Raji (cell line): Measurements from ENCODE around the gene EIF4G3.
A peak's percentile ranks its signal among the peaks of the same experiment; 100 is the strongest.

Experiments used
- POLR2A ChIP-seq: IDR thresholded peaks from 2 replicates; pipeline ENCODE4 v1.6.1; 2011; ENCODE audit warnings: low read depth, low read length, control low read depth; ENCODE audit not compliant: insufficient read depth

Gene EIF4G3

DNA sequence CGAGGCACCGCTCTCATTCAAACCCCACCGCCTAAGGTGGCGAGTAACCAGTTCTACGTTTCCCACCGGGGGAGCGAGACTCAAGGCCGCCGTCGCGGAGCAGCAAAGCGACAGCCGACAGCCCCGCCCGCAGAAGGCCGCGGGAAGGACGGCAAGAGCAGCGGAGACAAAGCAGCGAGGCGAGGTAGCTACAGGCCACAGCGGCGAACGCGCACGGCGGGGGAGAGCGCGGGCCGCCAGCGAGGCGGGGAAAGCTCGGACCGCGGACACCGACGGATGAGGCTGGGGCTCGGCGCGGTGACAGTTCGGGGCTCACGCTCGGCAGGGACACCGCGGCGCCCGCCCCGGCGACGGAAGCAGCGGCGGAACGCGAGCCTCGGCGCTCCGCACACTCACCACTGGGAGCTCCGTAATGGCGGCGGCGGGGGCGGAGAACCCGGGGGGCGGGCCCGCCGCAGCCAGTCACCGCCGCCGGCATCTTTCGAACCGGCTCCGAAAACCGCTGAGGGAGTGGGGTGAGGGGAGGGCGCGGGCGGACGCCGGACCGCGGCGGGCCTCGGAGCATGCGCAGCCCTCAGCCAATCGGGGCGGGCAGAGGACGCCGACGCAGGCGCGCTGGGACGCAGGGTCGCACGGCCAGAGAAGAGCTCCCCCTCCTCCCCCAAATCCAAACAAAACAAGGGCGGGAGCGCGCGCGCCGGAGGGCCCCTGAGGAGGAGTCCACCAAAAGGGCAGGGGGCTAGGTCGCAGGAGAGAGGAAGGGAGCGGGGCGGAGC lies 390.3 kb downstream of the EIF4G3 start:
- peak; percentile 85 for TF ChIP-seq POLR2A

DNA sequence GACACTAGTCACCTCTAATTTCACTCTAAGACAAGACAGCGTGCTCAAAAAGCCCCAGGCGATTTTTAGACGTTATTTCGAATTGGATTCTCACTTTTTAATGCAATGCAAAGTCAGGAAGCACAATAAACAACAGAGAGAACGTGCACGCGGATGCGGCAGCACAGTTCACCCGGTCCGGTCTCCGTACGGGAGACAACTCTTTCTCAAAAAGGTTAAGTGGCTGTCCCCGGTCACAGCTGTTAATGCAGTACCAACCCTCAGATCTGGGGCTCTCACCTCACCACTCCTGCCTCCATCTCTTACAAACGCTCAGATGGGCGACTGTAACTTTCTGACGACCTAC lies 390.8 kb downstream of the EIF4G3 start:
- TF ChIP-seq POLR2A: no peak

DNA sequence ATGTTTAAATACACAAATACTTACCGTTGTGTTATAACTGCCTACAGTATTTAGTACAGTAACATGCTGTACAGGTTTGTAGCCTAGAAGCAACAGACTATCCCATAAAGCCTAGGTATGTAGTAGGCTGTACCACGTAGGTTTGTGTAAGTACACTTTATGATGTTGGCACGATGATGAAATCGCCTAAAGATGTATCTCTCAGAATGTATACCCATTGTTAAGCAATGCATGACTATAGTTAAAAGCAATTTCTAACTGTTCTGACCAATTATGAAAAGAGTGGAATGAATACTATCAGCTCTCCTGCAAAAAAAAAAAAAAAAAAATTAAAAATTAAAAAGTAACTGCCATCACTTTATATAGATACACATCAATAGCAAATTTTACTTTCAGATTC lies 401.0 kb downstream of the EIF4G3 start:
- TF ChIP-seq POLR2A: no peak

- no peak for TF ChIP-seq POLR2A
Observed at GRCh38 chr1:20771780-20772179, 404.9 kb downstream of the EIF4G3 start.

- no peak for TF ChIP-seq POLR2A
Observed at GRCh38 chr1:20770314-20771087, 406.2 kb downstream of the EIF4G3 start.

DNA sequence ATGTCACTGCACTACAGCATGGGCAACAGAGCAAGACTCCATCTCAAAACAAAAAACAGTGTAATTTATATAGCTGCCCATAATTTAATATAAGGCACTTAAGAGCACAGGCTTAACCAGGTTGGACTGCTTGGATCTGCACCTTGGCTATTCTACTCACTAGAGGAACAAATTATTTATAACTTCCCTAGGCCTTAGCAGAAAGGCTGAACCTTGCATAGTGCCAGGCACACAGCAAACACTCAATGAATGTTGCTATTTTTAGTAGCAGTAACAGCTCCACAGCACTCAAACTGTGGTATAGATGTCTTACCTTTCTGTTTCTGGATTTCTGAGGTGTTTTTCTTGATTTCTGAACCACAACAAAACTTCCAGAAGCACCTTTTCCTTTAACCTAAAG lies 409.4 kb downstream of the EIF4G3 start:
- no peak for TF ChIP-seq POLR2A

DNA sequence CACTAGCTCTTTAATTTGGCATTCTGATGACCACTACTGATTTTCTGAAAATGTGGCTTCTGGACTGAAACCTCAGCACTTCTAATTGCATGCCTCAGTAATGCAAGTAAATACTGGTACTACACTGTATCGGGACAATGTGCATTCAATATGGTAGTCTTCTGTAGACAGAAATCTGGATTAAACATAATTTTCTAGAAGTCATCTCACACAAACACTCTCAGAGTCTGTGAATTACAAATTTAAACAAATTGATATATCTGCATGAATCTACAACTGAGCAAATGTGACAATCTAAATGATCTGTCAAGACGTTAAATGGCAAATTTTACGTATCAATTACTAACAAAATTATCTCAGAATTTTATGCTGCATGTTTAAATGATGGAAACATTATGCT lies 413.3 kb downstream of the EIF4G3 start:
- no peak for TF ChIP-seq POLR2A

DNA sequence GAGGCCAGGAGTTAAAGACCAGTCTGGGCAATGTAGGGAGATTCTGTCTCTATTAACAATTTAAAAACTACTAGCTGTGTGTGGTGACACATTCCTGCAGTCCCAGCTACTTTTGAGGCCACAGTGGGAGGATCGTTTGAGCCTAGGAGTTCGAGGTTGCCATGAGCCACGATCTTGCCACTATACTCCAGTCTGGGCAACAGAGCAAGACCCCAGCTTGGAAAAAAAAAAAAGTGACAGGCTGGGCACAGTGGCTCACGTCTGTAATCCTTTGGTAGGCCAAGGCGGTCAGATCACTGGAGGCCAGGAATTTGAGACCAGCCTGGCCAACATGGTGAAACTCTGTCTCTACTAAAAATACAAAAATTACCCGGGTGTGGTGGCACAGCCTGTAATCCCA lies 416.4 kb downstream of the EIF4G3 start:
- no peak for TF ChIP-seq POLR2A
